ENCODE data around the gene ASTN2.
A peak's percentile ranks its signal among the peaks of the same experiment; 100 is the strongest.
"Not testable (repeated sequence)": the region's sequence is repeated elsewhere in the genome, so short reads cannot be mapped to it uniquely, and the experiment has no call there.

Gene ASTN2

DNA sequence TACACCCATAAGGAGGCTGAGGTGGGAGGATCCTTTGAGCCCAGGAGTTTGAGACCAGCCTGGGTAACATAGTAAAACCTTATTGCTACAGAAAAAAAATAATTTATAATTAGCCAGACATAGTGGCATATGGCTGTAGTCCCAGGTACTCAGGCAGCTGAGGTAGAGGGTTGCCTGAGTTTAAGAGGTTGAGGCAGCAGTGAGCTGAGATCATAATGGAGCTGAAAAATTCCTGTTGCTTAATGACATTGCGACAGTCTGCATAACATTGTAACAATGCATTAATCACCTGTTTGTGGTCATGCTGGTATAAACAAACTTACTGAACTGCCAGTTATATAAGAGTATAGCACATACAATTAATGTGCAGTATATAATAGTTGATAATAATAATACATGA, 513.6 kb downstream of the ASTN2 start:
- no peak for DNase-seq

DNA sequence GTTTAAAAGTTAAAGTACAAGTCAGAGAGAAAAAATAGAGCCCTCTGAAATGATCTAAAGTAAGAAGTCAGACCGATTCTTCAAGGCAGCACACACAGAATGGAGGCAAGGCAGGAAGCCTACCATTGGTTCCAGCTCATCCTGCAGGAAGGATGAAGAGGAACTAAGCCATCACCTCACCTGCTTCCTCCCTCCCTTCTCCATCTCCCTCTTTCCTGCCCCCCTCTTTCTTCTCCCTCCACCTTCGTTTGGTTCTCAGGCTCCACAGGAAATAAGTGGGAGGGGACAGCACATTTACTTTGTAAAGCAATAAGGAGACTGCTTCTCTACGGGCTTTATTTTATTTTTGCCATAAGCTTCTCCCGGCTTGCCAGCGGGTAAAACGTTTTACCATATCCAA, 514.3 kb downstream of the ASTN2 start:
- no peak for DNase-seq

- no peak for DNase-seq
Measured at GRCh38 chr9:116900007-116900367, 514.9 kb downstream of the ASTN2 start.

DNA sequence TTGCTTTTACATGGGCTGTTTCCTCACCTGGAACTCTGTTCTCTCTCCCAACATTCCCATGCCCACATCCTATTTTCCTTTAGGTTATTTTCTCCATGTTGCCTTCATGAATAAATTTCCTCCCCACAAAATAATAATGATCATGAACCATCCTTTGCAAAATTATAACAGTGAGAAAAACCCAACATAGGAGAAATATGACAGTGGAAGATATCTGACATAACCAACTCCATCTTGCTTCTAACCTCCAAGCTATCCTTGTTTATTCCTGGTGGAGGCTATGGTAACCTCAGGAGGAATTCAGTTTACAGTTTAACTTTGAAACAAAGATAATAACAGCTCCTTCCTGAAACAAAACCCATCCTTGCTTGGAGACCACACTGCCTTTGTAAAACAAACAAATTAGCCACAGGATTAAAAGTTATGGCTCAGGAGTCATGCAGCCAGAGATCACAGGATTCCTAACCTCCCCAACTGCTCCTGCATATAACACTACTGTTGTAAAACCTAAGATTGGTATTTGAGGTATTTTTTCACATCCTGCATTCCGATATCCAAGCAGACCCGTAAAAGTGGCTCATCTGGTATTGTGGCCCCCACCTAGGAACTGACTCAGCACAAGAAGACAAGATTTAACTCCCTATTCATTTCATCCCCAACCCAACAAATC, 515.4 kb downstream of the ASTN2 start:
- no peak for DNase-seq

- DNase-seq: not testable (repeated sequence)
Measured at GRCh38 chr9:116898131-116898530, 516.7 kb downstream of the ASTN2 start.

DNA sequence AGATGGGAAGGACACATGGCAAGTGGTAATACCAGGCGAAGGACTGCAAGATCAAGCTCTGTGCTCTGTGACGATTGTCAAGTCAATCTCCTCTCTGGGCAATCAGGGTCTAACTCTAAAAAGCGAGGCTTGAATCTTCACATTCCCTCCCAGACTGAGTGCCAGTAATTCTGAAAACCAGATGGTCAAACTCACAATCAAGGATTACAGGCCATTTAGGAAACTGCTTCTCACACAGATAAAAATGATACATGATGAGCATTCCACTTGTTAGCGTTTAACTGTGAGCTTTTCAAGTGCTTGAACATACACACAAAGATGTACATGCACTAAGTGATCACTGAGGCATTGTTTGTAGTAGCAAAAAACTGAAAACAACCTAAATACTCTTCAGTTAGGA, 517.7 kb downstream of the ASTN2 start:
- no peak for DNase-seq

DNA sequence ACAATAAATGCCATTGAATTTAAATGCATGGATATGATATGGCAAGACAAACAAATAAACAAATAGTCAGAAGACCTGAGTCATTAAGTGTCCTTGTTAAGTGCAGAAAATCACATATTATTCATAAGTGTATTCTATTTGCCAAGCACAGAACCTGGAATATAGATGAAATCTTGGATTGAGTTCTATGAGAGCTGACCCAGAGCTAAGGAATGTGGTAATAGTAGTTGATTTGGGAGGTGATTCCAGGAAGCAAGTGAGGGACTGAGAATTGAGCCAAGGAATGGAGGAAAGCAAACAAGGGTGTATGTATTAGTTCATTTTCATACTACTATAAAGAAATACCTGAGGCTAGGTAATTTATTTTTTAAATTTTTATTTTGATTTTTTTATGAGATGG, 518.9 kb downstream of the ASTN2 start:
- DNase-seq: no peak

DNA sequence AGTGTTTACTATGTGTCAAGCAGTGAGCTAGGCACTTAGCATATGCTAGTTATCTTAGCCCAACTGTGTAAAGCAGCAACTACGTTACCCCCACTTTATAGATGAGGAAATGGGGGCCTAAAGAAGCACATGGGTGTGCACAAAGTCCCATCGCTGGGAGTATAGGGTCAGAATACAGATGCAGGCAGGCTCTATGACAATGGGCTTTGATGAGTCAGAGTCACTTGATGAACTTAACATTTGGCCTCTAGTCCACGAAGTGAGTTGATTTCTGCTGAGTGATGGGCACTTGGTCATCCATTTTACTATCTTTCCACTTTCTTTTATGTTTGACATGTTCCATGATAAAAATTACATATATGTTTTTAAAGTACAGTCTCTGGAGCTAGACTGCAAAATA, 523.4 kb downstream of the ASTN2 start:
- DNase-seq: no peak

GRCh38 chr9:116888476-116888875, 526.4 kb downstream of the ASTN2 start:
- DNase-seq: not testable (repeated sequence)

- DNase-seq: no peak
Measured at GRCh38 chr9:116888066-116888465, 526.8 kb downstream of the ASTN2 start.

- no peak for DNase-seq
Measured at GRCh38 chr9:116883676-116884075, 531.2 kb downstream of the ASTN2 start.

GRCh38 chr9:116877072-116877471, 537.8 kb downstream of the ASTN2 start:
- no peak for DNase-seq

GRCh38 chr9:116875576-116875975, 539.3 kb downstream of the ASTN2 start:
- DNase-seq: no peak

DNA sequence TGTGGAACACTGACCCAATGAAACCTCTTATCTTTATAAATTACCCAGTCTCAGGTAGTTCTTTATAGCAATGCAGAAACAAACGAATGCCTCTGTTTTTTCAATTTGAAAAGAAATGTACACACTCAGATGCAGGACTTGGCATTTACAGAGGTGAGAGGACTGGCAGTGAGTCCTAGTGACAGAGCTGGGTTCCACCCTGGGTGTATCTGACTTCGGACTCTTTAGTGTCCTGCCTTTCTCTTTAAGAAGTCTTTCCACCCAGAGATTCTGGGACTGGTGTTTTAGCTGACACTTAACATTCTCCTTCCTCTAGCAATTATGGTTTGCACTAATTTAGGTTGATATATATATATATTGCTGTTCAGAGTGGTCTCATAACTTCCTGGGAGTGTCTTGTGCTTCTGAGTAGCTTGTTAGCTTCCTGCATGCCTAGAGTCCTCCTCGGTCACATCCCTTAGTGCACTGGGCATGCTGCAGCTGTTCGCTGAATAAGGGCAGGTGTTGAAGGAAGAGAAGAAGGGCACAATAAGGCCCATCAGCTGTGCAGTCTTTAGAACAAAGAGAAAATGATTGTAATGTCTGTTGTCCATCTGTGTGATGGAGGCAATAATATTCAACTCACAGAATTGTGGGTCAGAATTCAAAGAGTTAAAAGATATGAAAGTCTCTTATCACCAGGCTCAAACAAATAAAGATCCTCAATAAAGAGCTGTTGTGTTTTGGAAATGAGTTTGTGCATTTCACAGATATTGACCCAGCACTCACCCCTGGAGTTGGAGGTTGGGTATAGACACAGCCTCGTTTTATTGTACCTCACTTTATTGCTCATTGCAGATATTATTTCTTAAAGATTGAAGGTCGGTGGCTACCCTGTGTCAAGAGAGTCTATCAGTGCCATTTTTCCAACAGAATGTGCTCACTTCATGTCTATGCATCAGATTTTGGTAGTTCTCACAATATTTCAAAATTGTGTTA, 540.6 kb downstream of the ASTN2 start:
- DNase-seq: no peak

GRCh38 chr9:116873491-116873890, 541.4 kb downstream of the ASTN2 start:
- DNase-seq: no peak

DNA sequence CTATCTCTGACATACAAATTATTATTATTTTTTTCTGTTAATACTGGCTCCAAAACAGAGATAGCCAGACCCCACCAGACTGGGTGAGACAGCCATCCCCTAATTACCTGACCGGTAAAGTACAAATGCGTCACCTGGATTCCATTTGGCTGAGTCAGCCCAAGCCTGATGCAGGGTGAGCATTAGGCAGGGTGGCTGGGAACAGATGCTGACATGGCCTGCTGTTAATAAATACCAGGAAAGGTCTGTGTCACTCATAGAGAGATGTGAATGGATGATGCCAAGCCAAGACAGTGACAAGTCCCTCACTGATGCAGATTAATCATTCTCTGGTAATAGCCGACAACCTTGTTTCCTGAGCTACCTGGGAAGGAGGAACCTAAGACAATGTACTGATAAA, 544.3 kb downstream of the ASTN2 start:
- DNase-seq: no peak

- no peak for DNase-seq
Measured at GRCh38 chr9:116868201-116868600, 546.7 kb downstream of the ASTN2 start.

DNA sequence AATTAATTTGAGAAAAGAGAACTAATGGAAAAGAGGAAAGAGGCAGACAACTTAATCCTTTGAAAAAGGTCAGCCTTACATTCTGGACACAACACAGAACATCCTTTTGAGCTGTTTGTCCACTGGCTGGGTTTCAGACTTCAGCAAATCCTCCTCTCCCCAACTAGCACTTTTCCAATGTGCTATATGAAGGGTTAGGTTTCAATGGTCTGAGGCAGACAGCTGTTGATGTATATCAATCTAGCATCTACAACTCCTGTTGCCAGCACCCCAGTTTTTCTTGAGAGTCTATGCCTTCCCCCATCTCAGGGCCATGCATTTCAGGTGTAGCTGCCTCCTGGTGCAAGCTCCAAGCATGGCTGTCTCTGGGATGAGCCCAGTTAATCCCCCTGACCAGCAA, 553.5 kb downstream of the ASTN2 start:
- DNase-seq: no peak

- DNase-seq: peak; percentile 19 to 28
Measured at GRCh38 chr9:116860509-116861120, 554.2 kb downstream of the ASTN2 start.

- no peak for DNase-seq
Measured at GRCh38 chr9:116859763-116860162, 555.1 kb downstream of the ASTN2 start.

DNA sequence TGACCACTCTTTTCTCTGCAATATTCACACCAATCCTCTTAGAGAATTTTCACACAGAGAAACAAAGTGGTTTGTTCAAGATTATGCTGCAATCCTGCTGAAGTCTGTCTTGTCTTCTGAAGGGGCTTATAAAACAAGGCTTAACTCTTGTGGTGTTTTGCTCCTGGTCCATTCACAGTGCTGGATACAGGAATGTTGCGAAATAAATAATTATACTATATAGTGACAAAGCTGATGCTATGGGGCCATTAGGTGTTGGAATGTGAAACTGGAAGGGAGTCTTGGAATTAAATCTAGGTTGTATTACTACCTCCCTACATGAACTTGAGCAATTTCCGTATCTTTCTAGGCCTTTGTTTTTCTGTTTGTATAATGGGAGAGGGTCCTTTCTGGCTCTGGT, 557.5 kb downstream of the ASTN2 start:
- DNase-seq: no peak

DNA sequence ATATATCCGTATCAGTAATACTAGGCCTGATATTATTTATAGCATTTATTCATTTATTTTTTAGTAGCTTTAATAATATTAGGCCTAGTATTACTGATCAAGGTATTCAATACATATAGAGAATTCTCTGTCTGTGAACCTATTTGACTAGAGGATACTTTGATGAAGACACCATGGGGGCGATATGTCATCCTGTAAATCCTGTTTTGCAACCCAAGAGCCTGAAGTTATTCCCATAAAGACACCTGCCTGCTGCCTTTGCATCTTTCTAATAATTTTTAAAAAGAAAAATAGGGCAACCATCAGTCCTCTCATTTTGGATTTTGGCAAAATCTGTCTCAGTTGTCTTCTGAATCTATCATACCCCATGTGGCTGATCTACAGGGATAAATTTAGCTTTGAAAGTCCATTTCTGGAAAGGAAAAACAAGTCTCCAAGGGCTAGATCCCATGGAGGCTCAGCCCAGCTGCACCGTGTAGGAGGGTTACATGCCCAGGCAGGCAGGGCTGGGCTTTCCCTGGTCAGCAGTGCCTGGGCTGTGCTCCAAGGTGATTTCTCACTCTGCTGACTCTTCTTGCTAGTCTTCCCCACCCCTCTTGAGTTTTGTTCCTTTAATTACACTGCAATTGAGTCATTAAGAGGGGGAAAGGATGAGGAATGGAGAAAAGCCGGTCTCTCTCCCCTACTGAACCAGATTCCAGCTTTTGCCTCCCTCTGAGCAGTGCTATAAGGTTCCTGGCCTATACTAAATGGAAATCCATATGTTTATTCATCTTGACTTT, 558.8 kb downstream of the ASTN2 start:
- no peak for DNase-seq

DNA sequence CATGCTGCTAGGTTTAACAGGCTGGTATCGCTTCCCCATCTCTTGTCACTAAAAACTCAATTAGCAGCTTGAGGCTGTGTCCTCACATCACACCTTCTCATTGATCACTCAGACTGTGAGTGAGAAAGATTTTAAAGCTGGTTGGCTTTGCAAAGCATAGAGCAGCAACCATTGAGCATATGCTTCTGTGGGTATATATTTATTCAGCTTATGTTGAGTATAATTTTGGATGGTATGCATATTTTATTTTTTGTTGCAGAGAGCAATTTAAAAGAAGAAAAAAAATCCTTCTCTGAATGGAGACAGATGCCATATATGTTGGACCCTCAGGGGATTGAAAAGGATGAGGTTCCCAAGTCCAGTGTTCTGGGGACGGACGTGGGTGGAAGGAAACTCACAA, 565.1 kb downstream of the ASTN2 start:
- no peak for DNase-seq

All from stimulated activated CD4-positive, alpha-beta T cell treated with anti-CD3 and anti-CD28 coated beads, Interleukin-2, amount 100 ng/mL, for 24 hours (primary cell).